ENCODE results near the gene ZNF76.

The ZNF76 gene

GRCh38 chr6:35309611-35310264, 50.2 kb downstream of the ZNF76 start:
- TF ChIP-seq CTCF (IDR thresholded peaks at IDR 0.05; ENCODE audit: unreplicated experiment in 3 of 3) = no peak
- Mint-ChIP-seq H3K9me3 (no peaks in the 10 kb centered on the region), H3K27me3 (ENCODE audit: low read depth) (peaks cover 28% of the 10 kb centered on the region), H3K4me3 (no peak overlapping the region), H3K4me1 (no peaks in the 10 kb centered on the region), H3K27ac (no peak overlapping the region), H3K36me3 (ENCODE audit: low read depth) (no peaks in the 10 kb centered on the region)

- Mint-ChIP-seq H3K27ac (no peak overlapping the region), H3K27me3 (ENCODE audit: low read depth) (peaks cover 28% of the 10 kb centered on the region), H3K4me3 (no peak overlapping the region), H3K36me3 (ENCODE audit: low read depth) (no peaks in the 10 kb centered on the region), H3K9me3 (no peaks in the 10 kb centered on the region), H3K4me1 (no peaks in the 10 kb centered on the region)
- no peak for TF ChIP-seq CTCF (IDR thresholded peaks at IDR 0.05; ENCODE audit: unreplicated experiment in 3 of 3)
These were observed 50.8 kb downstream of the ZNF76 start for GRCh38 chr6:35310265-35310831.

- Mint-ChIP-seq H3K9me3 (no peaks in the 10 kb centered on the region), H3K4me1 (no peaks in the 10 kb centered on the region)
These were observed 52.0 kb downstream of the ZNF76 start for GRCh38 chr6:35311390-35312075.

GRCh38 chr6:35312076-35312800, 52.7 kb downstream of the ZNF76 start:
- H3K27ac Mint-ChIP-seq = no peak overlapping the region
- H3K9me3 Mint-ChIP-seq = no peaks in the 10 kb centered on the region
- H3K27me3 Mint-ChIP-seq (ENCODE audit: low read depth) = peaks cover 25% of the 10 kb centered on the region
- H3K4me3 Mint-ChIP-seq = no peak overlapping the region
- no peaks in the 10 kb centered on the region for H3K36me3 Mint-ChIP-seq (ENCODE audit: low read depth)
- H3K4me1 Mint-ChIP-seq = peaks cover 2% of the 10 kb centered on the region
- TF ChIP-seq CTCF (IDR thresholded peaks at IDR 0.05; ENCODE audit: unreplicated experiment in 3 of 3) = no peak

More at GRCh38 chr6:35311390-35312075, 52.0 kb downstream of the ZNF76 start:
- no peak overlapping the region for H3K4me3 Mint-ChIP-seq
- TF ChIP-seq CTCF (IDR thresholded peaks at IDR 0.05; ENCODE audit: unreplicated experiment in 3 of 3) = no peak
- H3K27me3 Mint-ChIP-seq (ENCODE audit: low read depth) = peaks cover 28% of the 10 kb centered on the region
- no peak overlapping the region for H3K27ac Mint-ChIP-seq
- no peaks in the 10 kb centered on the region for H3K36me3 Mint-ChIP-seq (ENCODE audit: low read depth)

- Mint-ChIP-seq H3K27me3 (ENCODE audit: low read depth) (peaks cover 22% of the 10 kb centered on the region), H3K36me3 (ENCODE audit: low read depth) (no peaks in the 10 kb centered on the region), H3K27ac (no peak overlapping the region), H3K4me1 (peaks cover 8% of the 10 kb centered on the region), H3K4me3 (no peak overlapping the region), H3K9me3 (no peaks in the 10 kb centered on the region)
- TF ChIP-seq CTCF (IDR thresholded peaks at IDR 0.05; ENCODE audit: unreplicated experiment in 3 of 3) = no peak
These were observed 53.3 kb downstream of the ZNF76 start for GRCh38 chr6:35312807-35313206.
